Sigmoid colon (tissue), 7 donors: ENCODE results near the gene IGFBPL1. TPM values are rescaled to one million over a fixed set of nuclear protein-coding genes. Genes with fewer than 3 reads are reported as not detected.

ENCODE experiments used
- DNase-seq: peaks from one replicate; pipeline ENCODE4 v3.0.0-alpha.2; 2019
- H3K27ac ChIP-seq, 4 donors: fragments of 200-600 bp; sonication (generic); one replicate each; pipeline ENCODE4 v1.5.1; 2016 to 2019; ENCODE audit warnings: mild to moderate bottlenecking in 1 of 4
- H3K27me3 ChIP-seq, 3 donors: fragments of 200-600 bp; sonication (generic); one replicate each; pipeline ENCODE4 v1.5.1; 2019; ENCODE audit warnings: mild to moderate bottlenecking in 1 of 3
- H3K36me3 ChIP-seq, 4 donors: fragments of 200-600 bp; sonication (generic); one replicate each; pipeline ENCODE4 v1.5.1; 2016 to 2019
- H3K4me1 ChIP-seq, 4 donors: fragments of 200-600 bp; sonication (generic); one replicate each; pipeline ENCODE4 v1.5.1; 2017 to 2019
- H3K4me3 ChIP-seq, 4 donors: fragments of 200-600 bp; sonication (generic); one replicate each; pipeline ENCODE4 v1.5.1; 2017 to 2019; ENCODE audit warnings: mild to moderate bottlenecking in 2 of 4, moderate library complexity in 1 of 4
- H3K9me3 ChIP-seq, 4 donors: fragments of 200-600 bp in 3 of 4; sonication (generic) in 3 of 4; one replicate each; pipeline versions ENCODE4 v1.5.1 to v1.6.1; 2013 to 2019
- CTCF ChIP-seq, 4 experiments: fragments of 450-650 bp in 3 of 4; fragments of 200-600 bp in 1 of 4; IDR thresholded peaks; one replicate each; pipeline ENCODE4 v1.5.1; 2016 to 2019; ENCODE audit warnings: antibody characterized with exemption in 4 of 4, mild to moderate bottlenecking in 3 of 4, moderate library complexity in 2 of 4
- EP300 ChIP-seq, 4 donors: sonication (generic); formaldehyde crosslinking; IDR thresholded peaks; one replicate each; pipeline ENCODE4 v1.6.1; 2017; ENCODE audit warnings: antibody characterized with exemption in 4 of 4
- POLR2A ChIP-seq, 2 donors: fragments of 450-650 bp; IDR thresholded peaks; one replicate each; pipeline ENCODE4 v1.6.1; 2016; ENCODE audit warnings: antibody characterized with exemption in 2 of 2, mild to moderate bottlenecking in 2 of 2, moderate library complexity in 2 of 2
- POLR2AphosphoS5 ChIP-seq, 4 donors: sonication (generic); formaldehyde crosslinking; IDR thresholded peaks; one replicate each; pipeline ENCODE4 v1.6.1; 2017; ENCODE audit warnings: antibody characterized with exemption in 4 of 4
- WGBS, 2 donors: extraction: QIAGEN DNeasy Blood & Tissue Kit; methylation state at CpG; one replicate each; pipeline ENCODE4 v1.1.7; 2013; 5-methylcytosine and 5-hydroxymethylcytosine counted together
- intact Hi-C: fragments of 100-400 bp; cut with DNase I; formaldehyde crosslinking; loops from one replicate; pipeline ENCODE4 v1.15.1; 2023
- polyA plus RNA-seq, 3 donors: library from polyadenylated mRNA; stranded (reverse); fragments of 200-250 nt; gene quantifications; one replicate each; pipeline ENCODE4 v1.2.3, GENCODE V29; 2013
- total RNA-seq, 4 donors: library from RNA; depleted of rRNA; stranded (reverse); fragments of >200 nt; gene quantifications; one replicate each; pipeline ENCODE4 v1.1.0, GENCODE V29; 2016
- donor health status: healthy with polysubstance abuse.
- donor health status: Bipolar disorder and iron deficiency.
- donor health status: healthy.

The IGFBPL1 gene
- total and polyA plus RNA-seq, 7 donors, result 0.23 to 2.2 (median 0.87) TPM; not detected in 3

- DNase-seq, result no peak
- intact Hi-C loops, result loop anchor here (10.0 kb wide), 1 partner anchor 235 kb away; no protein-coding TSS in a partner anchor
- WGBS, 2 donors, result 81 to 83% methylated on average over 3 of the region's 3 CpGs
- TF ChIP-seq CTCF (IDR thresholded peaks at IDR 0.05), result no peak
- TF ChIP-seq POLR2AphosphoS5 (IDR thresholded peaks at IDR 0.05), result no peak
- TF ChIP-seq EP300 (IDR thresholded peaks at IDR 0.05), result no peak
- TF ChIP-seq POLR2A (IDR thresholded peaks at IDR 0.05), result no peak
- Histone ChIP-seq H3K9me3 (no peaks in the 10 kb centered on the region), H3K36me3 (no peaks in the 10 kb centered on the region), H3K27ac (no peak overlapping the region), H3K4me3 (no peak overlapping the region), H3K27me3 (no peaks in the 10 kb centered on the region), H3K4me1 (no peaks in the 10 kb centered on the region)
These were observed 15.1 kb upstream of the IGFBPL1 start for GRCh38 chr9:38439291-38439915.

DNA sequence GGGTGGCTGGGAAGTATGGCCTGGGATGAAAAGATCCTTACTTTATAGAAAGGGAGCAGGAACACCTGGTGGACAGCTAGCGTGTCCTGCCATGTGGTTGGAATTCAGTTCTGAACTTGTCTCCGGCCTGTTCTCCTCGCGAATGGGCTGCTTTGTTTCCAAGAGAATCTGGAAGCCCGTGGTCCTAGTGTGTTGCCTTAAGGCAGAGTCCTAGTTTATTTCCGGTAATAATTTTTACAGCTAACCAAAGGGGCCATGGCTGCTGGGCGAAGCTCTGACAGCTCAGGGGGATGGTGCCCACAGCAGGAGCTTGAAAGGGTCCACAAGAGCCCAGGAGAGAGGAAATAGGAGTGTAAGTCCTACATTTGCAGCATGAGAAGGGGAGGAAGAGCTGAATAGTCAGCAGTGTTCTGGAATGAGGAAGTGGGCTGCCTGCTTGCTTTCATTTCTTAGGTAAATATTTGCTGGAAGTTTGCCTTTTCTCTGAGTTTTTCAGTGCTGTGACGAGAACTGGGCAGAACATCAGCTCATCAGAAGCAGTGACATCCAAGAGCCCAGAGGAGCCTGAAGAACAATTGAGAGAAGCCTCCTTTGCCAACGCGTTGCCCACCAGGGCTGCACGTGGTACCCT is 13.1 kb upstream of the IGFBPL1 start:
- no peaks in the 10 kb centered on the region for H3K36me3 ChIP-seq
- H3K27ac ChIP-seq, result no peak overlapping the region
- no peaks in the 10 kb centered on the region for H3K9me3 ChIP-seq
- no peak for TF ChIP-seq POLR2AphosphoS5 (IDR thresholded peaks at IDR 0.05)
- TF ChIP-seq EP300 (IDR thresholded peaks at IDR 0.05), result no peak
- no peak for TF ChIP-seq POLR2A (IDR thresholded peaks at IDR 0.05)
- no peak for TF ChIP-seq CTCF (IDR thresholded peaks at IDR 0.05)
- H3K27me3 ChIP-seq, result no peaks in the 10 kb centered on the region
- WGBS, 2 donors, result 20 to 55% methylated on average over 11 of the region's 11 CpGs
- no peaks in the 10 kb centered on the region for H3K4me1 ChIP-seq
- DNase-seq, result no peak
- no peak overlapping the region for H3K4me3 ChIP-seq
- intact Hi-C loops, result loop anchor here (10.0 kb wide), 1 partner anchor 237 kb away; no protein-coding TSS in a partner anchor

DNA sequence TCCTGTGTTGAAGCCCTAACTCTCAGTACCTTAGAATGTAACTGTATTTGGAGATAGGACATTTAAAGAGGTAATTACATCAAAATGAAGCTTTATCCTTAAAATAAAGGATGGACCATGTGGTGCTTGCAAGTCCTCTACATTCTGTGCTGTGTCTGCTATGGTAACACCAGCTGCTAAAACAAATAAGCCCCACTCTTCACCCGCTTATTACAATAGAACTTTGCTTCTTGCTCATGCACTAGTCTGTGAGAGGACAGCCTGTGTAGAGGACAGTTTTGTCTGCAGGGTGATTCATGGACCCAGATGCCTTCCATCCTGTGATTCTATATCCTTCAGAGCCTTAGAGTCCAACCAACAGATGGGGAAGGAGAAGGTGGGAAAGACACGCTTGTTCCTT is 12.5 kb upstream of the IGFBPL1 start:
- DNase-seq, result no peak
- Histone ChIP-seq H3K27me3 (no peaks in the 10 kb centered on the region), H3K36me3 (no peaks in the 10 kb centered on the region), H3K9me3 (no peaks in the 10 kb centered on the region), H3K4me3 (no peak overlapping the region), H3K4me1 (no peaks in the 10 kb centered on the region), H3K27ac (no peak overlapping the region)
- WGBS, 2 donors, result 94 to 98% methylated on average over 2 of the region's 2 CpGs
- TF ChIP-seq POLR2A (IDR thresholded peaks at IDR 0.05) (no peak), CTCF (IDR thresholded peaks at IDR 0.05) (no peak), POLR2AphosphoS5 (IDR thresholded peaks at IDR 0.05) (no peak), EP300 (IDR thresholded peaks at IDR 0.05) (no peak)
- intact Hi-C loops, result loop anchor here (10.0 kb wide), 1 partner anchor 238 kb away; no protein-coding TSS in a partner anchor

DNA sequence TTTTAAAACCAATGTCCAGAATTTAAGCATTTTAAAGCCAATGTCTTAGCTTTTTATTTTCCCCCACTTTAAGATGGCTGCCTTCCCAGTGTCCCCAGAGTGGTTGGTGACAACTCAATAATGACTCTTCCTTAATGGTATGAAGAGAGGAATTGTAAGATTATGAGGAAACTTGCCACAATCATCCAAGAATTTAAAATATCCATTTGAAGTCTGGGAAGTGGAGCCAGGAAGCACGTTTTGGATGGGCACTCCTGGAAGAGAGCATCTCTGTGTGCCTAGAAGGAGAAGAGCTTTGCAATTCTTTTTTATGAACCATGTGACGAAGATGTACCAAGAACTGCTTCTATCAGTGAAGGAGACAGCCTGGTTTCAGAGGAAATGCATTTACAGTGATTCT is 11.3 kb upstream of the IGFBPL1 start:
- H3K4me1 ChIP-seq, result no peaks in the 10 kb centered on the region
- no peak for DNase-seq
- WGBS, 2 donors, result 76 to 85% methylated on average over 2 of the region's 2 CpGs
- no peak overlapping the region for H3K27ac ChIP-seq
- H3K27me3 ChIP-seq, result no peaks in the 10 kb centered on the region
- no peaks in the 10 kb centered on the region for H3K9me3 ChIP-seq
- intact Hi-C loops, result loop anchor here (10.0 kb wide), 1 partner anchor 239 kb away; no protein-coding TSS in a partner anchor
- TF ChIP-seq CTCF (IDR thresholded peaks at IDR 0.05) (no peak), POLR2A (IDR thresholded peaks at IDR 0.05) (no peak), EP300 (IDR thresholded peaks at IDR 0.05) (no peak), POLR2AphosphoS5 (IDR thresholded peaks at IDR 0.05) (no peak)
- H3K36me3 ChIP-seq, result no peaks in the 10 kb centered on the region
- H3K4me3 ChIP-seq, result no peak overlapping the region
